SK-N-SH (cell line): ENCODE measurements around the gene TCHP. TPM values are rescaled to one million over a fixed set of nuclear protein-coding genes. Genes with fewer than 3 reads are reported as not detected.

Experiments
- CTCF ChIA-PET: fragments of 300-600, 350-600 bp; formaldehyde crosslinking; extraction: SDS; loops from one replicate; lab custom pipeline; 2021; lab: Yijun Ruan, JAX
- POLR2A ChIA-PET: fragments of 350-600 bp; sonication (Branson Sonifier 250); formaldehyde crosslinking; extraction: SDS; loops from one replicate; lab custom pipeline; 2020; ENCODE audit warnings: antibody characterized with exemption, inconsistent platforms; lab: Yijun Ruan, JAX
- DNase-seq: peaks from one replicate; pipeline ENCODE4 v3.0.0; 2012
- H2AFZ ChIP-seq: fragments of 200-600 bp; sonication (generic); 2 replicates; pipeline ENCODE4 v1.8.1; 2016; ENCODE audit warnings: antibody characterized with exemption, mild to moderate bottlenecking, low read depth
- H3F3A ChIP-seq: fragments of 200-600 bp; sonication (generic); replicated peaks from 2 replicates; pipeline ENCODE3; 2016; ENCODE audit warnings: antibody characterized with exemption, mild to moderate bottlenecking; ENCODE audit not compliant: insufficient read depth
- H3K27ac ChIP-seq, 2 experiments: fragments of 200-500 bp in 1 of 2; fragments of 200-600 bp in 1 of 2; sonication (Bioruptor generic) in 1 of 2; sonication (generic), shearing (Covaris generic) in 1 of 2; 2 replicates each; pipeline versions ENCODE4 v1.5.1 to v1.6.1; 2014 to 2016; ENCODE audit warnings: low read depth in 2 of 2, inconsistent platforms in 1 of 2, low read length in 1 of 2, mild to moderate bottlenecking in 1 of 2, mixed read lengths in 1 of 2
- H3K27me3 ChIP-seq: fragments of 200-600 bp; sonication (generic), shearing (Covaris generic); 2 replicates; pipeline ENCODE4 v1.6.1; 2016; ENCODE audit warnings: mixed run types; ENCODE audit not compliant: insufficient read depth
- H3K36me3 ChIP-seq, 2 experiments: fragments of 200-500 bp in 1 of 2; fragments of 200-600 bp in 1 of 2; sonication (Bioruptor generic) in 1 of 2; sonication (generic) in 1 of 2; replicated peaks in 1 of 2; 2 replicates each; pipeline versions ENCODE3 to v1.5.1; 2014 to 2016; ENCODE audit warnings: low read length in 1 of 2, mild to moderate bottlenecking in 1 of 2; ENCODE audit not compliant: insufficient read depth in 2 of 2, control insufficient read depth in 1 of 2
- H3K4me1 ChIP-seq, 2 experiments: fragments of 200-500 bp in 1 of 2; fragments of 200-600 bp in 1 of 2; sonication (Bioruptor generic) in 1 of 2; sonication (generic), shearing (Covaris generic) in 1 of 2; 2 replicates each; pipeline versions ENCODE4 v1.5.1 to v1.6.1; 2014 to 2016; ENCODE audit warnings: low read depth in 1 of 2, low read length in 1 of 2, mixed run types in 1 of 2; ENCODE audit not compliant: insufficient read depth in 2 of 2, control insufficient read depth in 1 of 2
- H3K4me2 ChIP-seq: fragments of 200-600 bp; sonication (generic), shearing (Covaris generic); 2 replicates; pipeline ENCODE4 v1.6.1; 2017; ENCODE audit warnings: mixed run types
- H3K4me3 ChIP-seq, 2 experiments: fragments of 200-500 bp in 1 of 2; fragments of 200-600 bp in 1 of 2; sonication (Bioruptor generic) in 1 of 2; sonication (generic), shearing (Covaris generic) in 1 of 2; 2 replicates each; pipeline versions ENCODE4 v1.5.1 to v1.8.1; 2014 to 2016; ENCODE audit warnings: low read depth in 2 of 2, inconsistent platforms in 1 of 2, low read length in 1 of 2, mild to moderate bottlenecking in 1 of 2, mixed read lengths in 1 of 2, moderate library complexity in 1 of 2
- H3K79me2 ChIP-seq: fragments of 200-600 bp; sonication (generic); 2 replicates; pipeline ENCODE4 v1.8.1; 2017; ENCODE audit warnings: mild to moderate bottlenecking; ENCODE audit not compliant: insufficient read depth
- H3K9ac ChIP-seq: fragments of 200-600 bp; sonication (generic); 2 replicates; pipeline ENCODE4 v1.6.1; 2017; ENCODE audit warnings: mixed run types
- H3K9me2 ChIP-seq: fragments of 200-600 bp; sonication (generic); 2 replicates; pipeline ENCODE4 v1.6.1; 2017; ENCODE audit warnings: mixed run types
- H3K9me3 ChIP-seq: fragments of 200-600 bp; sonication (generic); 2 replicates; pipeline ENCODE4 v1.6.1; 2017; ENCODE audit warnings: mixed run types, mild to moderate bottlenecking, moderate library complexity
- H4K20me1 ChIP-seq: fragments of 200-600 bp; sonication (generic); 2 replicates; pipeline ENCODE4 v1.6.1; 2017; ENCODE audit warnings: mild to moderate bottlenecking, mixed run types; ENCODE audit not compliant: insufficient read depth
- CHD2 ChIP-seq: fragments of 150-350 bp; IDR thresholded peaks from 2 replicates; pipeline ENCODE4 v1.6.1; 2018; ENCODE audit warnings: low read length; ENCODE audit not compliant: partially characterized antibody
- CTCF ChIP-seq: fragments of 200-600 bp; sonication (generic); IDR thresholded peaks from 2 replicates; pipeline ENCODE4 v1.6.1; 2017; ENCODE audit warnings: antibody characterized with exemption, mild to moderate bottlenecking, moderate library complexity
- EP300 ChIP-seq, 2 experiments: IDR thresholded peaks; 2 replicates each; pipeline versions ENCODE4 v1.4.0 to v1.6.1; 2012; ENCODE audit warnings: borderline replicate concordance in 1 of 2, low read depth in 1 of 2, low read length in 1 of 2
- EZH2phosphoT487 ChIP-seq: fragments of 200-600 bp; sonication (generic); IDR thresholded peaks from 2 replicates; pipeline ENCODE4 v1.6.1; 2017; ENCODE audit warnings: low read depth, mixed run types, mild to moderate bottlenecking, antibody characterized with exemption, moderate library complexity, borderline replicate concordance
- FOXJ3 ChIP-seq: sonication (generic); formaldehyde crosslinking; IDR thresholded peaks from 2 replicates; pipeline ENCODE4 v1.5.1; 2020; ENCODE audit warnings: mild to moderate bottlenecking, missing genetic modification reagents
- FOXM1 ChIP-seq: IDR thresholded peaks from 2 replicates; pipeline ENCODE4 v1.4.0; 2012; ENCODE audit warnings: low read depth, mild to moderate bottlenecking
- GABPA ChIP-seq: IDR thresholded peaks from 2 replicates; pipeline ENCODE4 v1.4.0; 2012; ENCODE audit warnings: low read depth, mild to moderate bottlenecking
- JUND ChIP-seq: IDR thresholded peaks from 2 replicates; pipeline ENCODE4 v1.4.0; 2012
- MAX ChIP-seq: IDR thresholded peaks from 2 replicates; pipeline ENCODE4 v1.4.0; 2012; ENCODE audit warnings: low read depth
- MXI1 ChIP-seq: IDR thresholded peaks from 2 replicates; pipeline ENCODE4 v1.6.1; 2012; ENCODE audit warnings: mild to moderate bottlenecking, low read depth, low read length, improper control_type of control experiment
- NFIC ChIP-seq: IDR thresholded peaks from 2 replicates; pipeline ENCODE4 v1.4.0; 2012; ENCODE audit warnings: borderline replicate concordance
- NRF1 ChIP-seq: IDR thresholded peaks from 2 replicates; pipeline ENCODE4 v1.6.1; 2012; ENCODE audit warnings: low read depth, mild to moderate bottlenecking, low read length
- RAD21 ChIP-seq: IDR thresholded peaks from 2 replicates; pipeline ENCODE4 v1.6.1; 2012; ENCODE audit warnings: mild to moderate bottlenecking, low read length
- RFX5 ChIP-seq: IDR thresholded peaks from 2 replicates; pipeline ENCODE4 v1.6.1; 2012; ENCODE audit warnings: mild to moderate bottlenecking, improper control_type of control experiment, low read length
- TAF1 ChIP-seq: IDR thresholded peaks from 2 replicates; pipeline ENCODE4 v1.6.1; 2012; ENCODE audit warnings: low read depth, mild to moderate bottlenecking, low read length, moderate library complexity, borderline replicate concordance
- TCF12 ChIP-seq: IDR thresholded peaks from 2 replicates; pipeline ENCODE4 v1.4.0; 2012
- YY1 ChIP-seq: IDR thresholded peaks from 2 replicates; pipeline ENCODE4 v1.4.0; 2012; ENCODE audit warnings: low read depth, mild to moderate bottlenecking
- WGBS: methylation state at CpG from one replicate; pipeline ENCODE4 v1.1.6; 2017; ENCODE audit warnings: low lambda C conversion rate; 5-methylcytosine and 5-hydroxymethylcytosine counted together
- polyA plus RNA-seq, 3 experiments: library from polyadenylated mRNA; depleted of rRNA; stranded (reverse); fragments of >200 nt; gene quantifications; 2 replicates each; pipeline ENCODE4 v1.2.3, GENCODE V29; 2012
- TF ChIP-seq, protein P1 (sequence below): IDR thresholded peaks from 2 replicates; pipeline ENCODE4 v1.6.1; 2012; ENCODE audit warnings: mild to moderate bottlenecking, low read depth, low read length, moderate library complexity
- TF ChIP-seq, protein P2 (sequence below): IDR thresholded peaks from 2 replicates; pipeline ENCODE4 v1.4.0; 2012; ENCODE audit warnings: low read depth, borderline replicate concordance
- TF ChIP-seq, protein P3 (sequence below): IDR thresholded peaks from 2 replicates; pipeline ENCODE4; 2012

Gene TCHP
- polyA plus RNA-seq, 1 of the 3 experiments (the other 2 are of a cell fraction) = 37.3 TPM

DNA sequence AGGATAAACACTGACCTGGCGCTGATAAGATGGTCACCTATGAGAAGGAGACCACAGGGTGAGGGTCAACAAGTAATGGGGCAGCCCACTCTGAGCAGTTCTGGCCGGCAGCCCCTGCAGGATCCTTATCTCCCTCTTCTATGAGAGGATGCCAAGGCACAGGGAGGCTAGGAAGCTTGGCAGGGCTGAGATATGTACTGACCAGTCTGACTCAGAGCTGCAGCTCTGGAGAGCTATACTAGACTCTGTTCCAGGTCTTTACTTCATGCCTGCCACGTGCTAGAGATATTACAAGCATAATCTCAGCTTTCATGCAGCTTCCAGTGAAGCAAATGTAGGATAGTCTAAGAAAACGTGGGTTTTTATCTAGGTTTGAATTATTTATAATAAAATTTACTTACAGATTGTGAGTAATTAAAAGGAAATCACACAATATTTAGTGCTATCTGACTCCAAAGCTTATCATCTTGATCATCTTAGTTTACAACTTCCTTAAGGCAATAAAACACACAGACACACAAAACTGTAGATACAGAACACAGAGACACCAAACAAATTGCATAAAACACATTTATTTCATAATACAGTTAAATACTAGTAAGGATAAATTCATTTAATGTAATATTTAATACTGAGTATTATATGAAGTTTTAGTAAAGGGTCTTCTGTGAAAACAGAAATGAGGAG is 63.8 kb downstream of the TCHP start:
- ChIA-PET POLR2A (no interaction called here), CTCF (interaction anchor here (1.0 to 1.4 kb wide), 2 partner anchors 36 to 37 kb away, joined by 3 read pairs; no protein-coding TSS in a partner anchor)
- Histone ChIP-seq H3K4me3 (no peak overlapping the region), H3K9me2 (no peaks in the 10 kb centered on the region), H3K36me3 (peaks cover 39 to 59% of the 10 kb centered on the region in 2 experiments), H3K27ac (0 out of 4 replicates have a peak overlapping the region, but pooled peaks of 1 of the 2 experiments have one; percentile 2), H3K9ac (no peak overlapping the region), H4K20me1 (no peaks in the 10 kb centered on the region), H3K4me1 (no peaks in the 10 kb centered on the region), H2AFZ (no peak overlapping the region), H3K4me2 (no peak overlapping the region), H3K9me3 (no peaks in the 10 kb centered on the region), H3K79me2 (no peaks in the 10 kb centered on the region), H3K27me3 (no peaks in the 10 kb centered on the region), H3F3A (peaks cover 12% of the 10 kb centered on the region)
- TF ChIP-seq, protein P1, sequence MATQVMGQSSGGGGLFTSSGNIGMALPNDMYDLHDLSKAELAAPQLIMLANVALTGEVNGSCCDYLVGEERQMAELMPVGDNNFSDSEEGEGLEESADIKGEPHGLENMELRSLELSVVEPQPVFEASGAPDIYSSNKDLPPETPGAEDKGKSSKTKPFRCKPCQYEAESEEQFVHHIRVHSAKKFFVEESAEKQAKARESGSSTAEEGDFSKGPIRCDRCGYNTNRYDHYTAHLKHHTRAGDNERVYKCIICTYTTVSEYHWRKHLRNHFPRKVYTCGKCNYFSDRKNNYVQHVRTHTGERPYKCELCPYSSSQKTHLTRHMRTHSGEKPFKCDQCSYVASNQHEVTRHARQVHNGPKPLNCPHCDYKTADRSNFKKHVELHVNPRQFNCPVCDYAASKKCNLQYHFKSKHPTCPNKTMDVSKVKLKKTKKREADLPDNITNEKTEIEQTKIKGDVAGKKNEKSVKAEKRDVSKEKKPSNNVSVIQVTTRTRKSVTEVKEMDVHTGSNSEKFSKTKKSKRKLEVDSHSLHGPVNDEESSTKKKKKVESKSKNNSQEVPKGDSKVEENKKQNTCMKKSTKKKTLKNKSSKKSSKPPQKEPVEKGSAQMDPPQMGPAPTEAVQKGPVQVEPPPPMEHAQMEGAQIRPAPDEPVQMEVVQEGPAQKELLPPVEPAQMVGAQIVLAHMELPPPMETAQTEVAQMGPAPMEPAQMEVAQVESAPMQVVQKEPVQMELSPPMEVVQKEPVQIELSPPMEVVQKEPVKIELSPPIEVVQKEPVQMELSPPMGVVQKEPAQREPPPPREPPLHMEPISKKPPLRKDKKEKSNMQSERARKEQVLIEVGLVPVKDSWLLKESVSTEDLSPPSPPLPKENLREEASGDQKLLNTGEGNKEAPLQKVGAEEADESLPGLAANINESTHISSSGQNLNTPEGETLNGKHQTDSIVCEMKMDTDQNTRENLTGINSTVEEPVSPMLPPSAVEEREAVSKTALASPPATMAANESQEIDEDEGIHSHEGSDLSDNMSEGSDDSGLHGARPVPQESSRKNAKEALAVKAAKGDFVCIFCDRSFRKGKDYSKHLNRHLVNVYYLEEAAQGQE = no peak
- TF ChIP-seq RFX5 (no peak), EP300 (IDR thresholded peaks at IDR 0.05; ENCODE audit: borderline replicate concordance in 1 of 2, low read depth in 1 of 2, low read length in 1 of 2) (no peak), MAX (peak; percentile 64), NFIC (0 out of 2 replicates have a peak, but pooled peaks have one; percentile 15), NRF1 (no peak), GABPA (no peak), CTCF (no peak), CHD2 (no peak), TAF1 (no peak), FOXJ3 (CRISPR knock-in tag) (no peak), RAD21 (no peak), YY1 (no peak), EZH2phosphoT487 (no peak), JUND (0 out of 2 replicates have a peak, but pooled peaks have one; percentile 11), MXI1 (no peak), FOXM1 (no peak), TCF12 (no peak)
- TF ChIP-seq, protein P2, sequence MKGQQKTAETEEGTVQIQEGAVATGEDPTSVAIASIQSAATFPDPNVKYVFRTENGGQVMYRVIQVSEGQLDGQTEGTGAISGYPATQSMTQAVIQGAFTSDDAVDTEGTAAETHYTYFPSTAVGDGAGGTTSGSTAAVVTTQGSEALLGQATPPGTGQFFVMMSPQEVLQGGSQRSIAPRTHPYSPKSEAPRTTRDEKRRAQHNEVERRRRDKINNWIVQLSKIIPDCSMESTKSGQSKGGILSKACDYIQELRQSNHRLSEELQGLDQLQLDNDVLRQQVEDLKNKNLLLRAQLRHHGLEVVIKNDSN = no peak
- TF ChIP-seq, protein P3, sequence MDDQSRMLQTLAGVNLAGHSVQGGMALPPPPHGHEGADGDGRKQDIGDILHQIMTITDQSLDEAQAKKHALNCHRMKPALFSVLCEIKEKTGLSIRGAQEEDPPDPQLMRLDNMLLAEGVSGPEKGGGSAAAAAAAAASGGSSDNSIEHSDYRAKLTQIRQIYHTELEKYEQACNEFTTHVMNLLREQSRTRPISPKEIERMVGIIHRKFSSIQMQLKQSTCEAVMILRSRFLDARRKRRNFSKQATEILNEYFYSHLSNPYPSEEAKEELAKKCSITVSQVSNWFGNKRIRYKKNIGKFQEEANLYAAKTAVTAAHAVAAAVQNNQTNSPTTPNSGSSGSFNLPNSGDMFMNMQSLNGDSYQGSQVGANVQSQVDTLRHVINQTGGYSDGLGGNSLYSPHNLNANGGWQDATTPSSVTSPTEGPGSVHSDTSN = no peak
- DNase-seq = no peak
- WGBS = 60% methylated on average over 4 of the region's 4 CpGs
